Occipital lobe (tissue), 2 donors: ENCODE data around the gene HSPB7. TPM values are rescaled to one million over a fixed set of nuclear protein-coding genes. Genes with fewer than 3 reads are reported as not detected.
"Not testable (repeated sequence)": the region's sequence is repeated elsewhere in the genome, so short reads cannot be mapped to it uniquely, and the experiment has no call there.

Experiments
- DNase-seq: peaks from one replicate; lab custom pipeline; 2025; lab: John Stamatoyannopoulos, UW
- total RNA-seq: library from RNA; depleted of rRNA; stranded (reverse); fragments of >200 nt; gene quantifications from one replicate; pipeline ENCODE4 v1.2.3, GENCODE V29; 2014

The HSPB7 gene
- total RNA-seq, 1 donor from 2014 or later = not detected

- DNase-seq = no peak
These were observed 10.0 kb downstream of the HSPB7 start for GRCh38 chr1:16007671-16008341.

- DNase-seq = no peak
These were observed 11.0 kb downstream of the HSPB7 start for GRCh38 chr1:16006552-16007485.

GRCh38 chr1:16006010-16006409, 11.8 kb downstream of the HSPB7 start:
- no peak for DNase-seq

- no peak for DNase-seq
These were observed 12.2 kb downstream of the HSPB7 start for GRCh38 chr1:16005597-16005996.

- not testable (repeated sequence) for DNase-seq
These were observed 16.6 kb downstream of the HSPB7 start for GRCh38 chr1:16001274-16001673.

- DNase-seq = no peak
These were observed 18.9 kb downstream of the HSPB7 start for GRCh38 chr1:15998929-15999328.

- no peak for DNase-seq
These were observed 20.1 kb downstream of the HSPB7 start for GRCh38 chr1:15997637-15998280.

- DNase-seq = no peak
These were observed 20.7 kb downstream of the HSPB7 start for GRCh38 chr1:15997076-15997585.

- no peak for DNase-seq
These were observed 23.1 kb downstream of the HSPB7 start for GRCh38 chr1:15994590-15995351.

- no peak for DNase-seq
These were observed 23.8 kb downstream of the HSPB7 start for GRCh38 chr1:15994081-15994480.

GRCh38 chr1:15993666-15994065, 24.2 kb downstream of the HSPB7 start:
- DNase-seq = no peak

- no peak for DNase-seq
These were observed 25.0 kb downstream of the HSPB7 start for GRCh38 chr1:15992582-15993500.

- no peak for DNase-seq
These were observed 25.7 kb downstream of the HSPB7 start for GRCh38 chr1:15992187-15992553.

GRCh38 chr1:15991427-15992186, 26.2 kb downstream of the HSPB7 start:
- no peak for DNase-seq

GRCh38 chr1:15989776-15990175, 28.1 kb downstream of the HSPB7 start:
- DNase-seq = no peak

GRCh38 chr1:15988856-15989736, 28.7 kb downstream of the HSPB7 start:
- DNase-seq = no peak

- no peak for DNase-seq
These were observed 32.1 kb downstream of the HSPB7 start for GRCh38 chr1:15985611-15986297.

- no peak for DNase-seq
These were observed 34.6 kb downstream of the HSPB7 start for GRCh38 chr1:15983275-15983674.
